Fibroblast of pulmonary artery (primary cell): Measurements from ENCODE around the gene SORCS2.

Experiments
- DNase-seq: peaks from one replicate; pipeline ENCODE4 v3.0.0-alpha.2; 2010; ENCODE audit warnings: low read depth
- H3K4me3 ChIP-seq: replicated peaks from 2 replicates; pipeline ENCODE4 v1.5.1; 2011; ENCODE audit warnings: low read depth, mild to moderate bottlenecking, control low read depth, low read length, moderate library complexity
- TF ChIP-seq, protein P1 (sequence below): IDR thresholded peaks from 2 replicates; pipeline ENCODE4 v1.5.1; 2011; ENCODE audit warnings: mild to moderate bottlenecking, control low read depth, low read length, inconsistent platforms; ENCODE audit errors: missing control alignments

The SORCS2 gene

GRCh38 chr4:7711307-7711963, 519.1 kb downstream of the SORCS2 start:
- H3K4me3 ChIP-seq = no peak overlapping the region
- no peak for DNase-seq
- TF ChIP-seq, protein P1, sequence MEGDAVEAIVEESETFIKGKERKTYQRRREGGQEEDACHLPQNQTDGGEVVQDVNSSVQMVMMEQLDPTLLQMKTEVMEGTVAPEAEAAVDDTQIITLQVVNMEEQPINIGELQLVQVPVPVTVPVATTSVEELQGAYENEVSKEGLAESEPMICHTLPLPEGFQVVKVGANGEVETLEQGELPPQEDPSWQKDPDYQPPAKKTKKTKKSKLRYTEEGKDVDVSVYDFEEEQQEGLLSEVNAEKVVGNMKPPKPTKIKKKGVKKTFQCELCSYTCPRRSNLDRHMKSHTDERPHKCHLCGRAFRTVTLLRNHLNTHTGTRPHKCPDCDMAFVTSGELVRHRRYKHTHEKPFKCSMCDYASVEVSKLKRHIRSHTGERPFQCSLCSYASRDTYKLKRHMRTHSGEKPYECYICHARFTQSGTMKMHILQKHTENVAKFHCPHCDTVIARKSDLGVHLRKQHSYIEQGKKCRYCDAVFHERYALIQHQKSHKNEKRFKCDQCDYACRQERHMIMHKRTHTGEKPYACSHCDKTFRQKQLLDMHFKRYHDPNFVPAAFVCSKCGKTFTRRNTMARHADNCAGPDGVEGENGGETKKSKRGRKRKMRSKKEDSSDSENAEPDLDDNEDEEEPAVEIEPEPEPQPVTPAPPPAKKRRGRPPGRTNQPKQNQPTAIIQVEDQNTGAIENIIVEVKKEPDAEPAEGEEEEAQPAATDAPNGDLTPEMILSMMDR = no peak

DNA sequence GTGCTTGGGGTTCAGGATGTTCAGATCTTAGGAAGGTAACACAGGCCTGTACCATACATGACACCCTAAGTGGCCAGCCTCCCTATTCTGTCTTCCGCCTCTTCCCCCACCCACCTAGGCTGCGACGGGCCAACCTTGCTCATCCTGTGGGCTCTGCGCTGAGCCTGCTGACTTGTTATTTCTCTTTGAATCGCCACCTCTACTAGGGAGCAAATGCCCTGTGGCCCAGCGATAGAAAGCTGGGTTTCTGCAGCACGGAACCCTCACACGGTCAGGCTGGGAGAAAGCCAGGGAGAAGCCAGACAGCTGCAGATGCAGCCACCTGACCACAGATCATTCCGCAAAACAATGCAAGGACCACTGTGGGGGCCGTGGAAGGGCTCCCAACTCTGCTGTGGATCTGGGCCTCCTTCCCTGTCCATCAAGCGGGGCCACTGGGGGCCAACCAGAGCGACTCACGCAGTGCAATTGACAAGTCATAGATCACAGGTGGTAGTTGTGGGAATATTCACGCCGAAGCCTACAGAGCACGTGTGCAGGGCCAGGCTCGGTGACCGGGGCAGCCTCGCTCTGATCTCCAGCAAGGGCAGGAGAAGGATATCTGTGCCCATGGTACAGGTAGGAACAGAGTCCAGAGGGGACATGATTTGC, 519.8 kb downstream of the SORCS2 start:
- no peak for DNase-seq
- TF ChIP-seq, protein P1 = no peak
- H3K4me3 ChIP-seq = no peak overlapping the region

- no peak for DNase-seq
- TF ChIP-seq, protein P1 = no peak
- H3K4me3 ChIP-seq = no peak overlapping the region
Measured at GRCh38 chr4:7713757-7714156, 521.4 kb downstream of the SORCS2 start.

GRCh38 chr4:7714176-7714575, 521.8 kb downstream of the SORCS2 start:
- TF ChIP-seq, protein P1 = no peak
- no peak for DNase-seq
- H3K4me3 ChIP-seq = no peak overlapping the region

DNA sequence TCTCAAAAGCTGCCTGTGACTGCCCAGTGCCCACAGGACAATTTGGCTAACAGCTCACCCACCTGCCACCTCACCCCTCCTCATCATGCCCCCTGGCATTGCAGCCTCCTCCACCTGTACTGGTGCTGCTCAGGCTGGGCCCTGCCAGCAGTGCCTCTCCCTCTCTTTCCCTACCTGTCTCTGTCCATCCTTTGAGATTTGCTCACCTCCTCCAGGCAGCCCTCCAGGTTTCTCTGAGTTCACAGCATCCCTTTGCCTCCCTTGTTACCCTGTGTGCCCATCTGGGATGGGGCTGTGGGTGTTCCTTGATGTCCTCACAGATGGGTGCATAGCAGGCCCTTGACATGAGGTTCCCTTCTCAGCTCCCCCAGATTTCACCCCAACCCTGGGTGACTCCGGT, 522.4 kb downstream of the SORCS2 start:
- TF ChIP-seq, protein P1 = no peak
- DNase-seq = no peak
- no peak overlapping the region for H3K4me3 ChIP-seq

DNA sequence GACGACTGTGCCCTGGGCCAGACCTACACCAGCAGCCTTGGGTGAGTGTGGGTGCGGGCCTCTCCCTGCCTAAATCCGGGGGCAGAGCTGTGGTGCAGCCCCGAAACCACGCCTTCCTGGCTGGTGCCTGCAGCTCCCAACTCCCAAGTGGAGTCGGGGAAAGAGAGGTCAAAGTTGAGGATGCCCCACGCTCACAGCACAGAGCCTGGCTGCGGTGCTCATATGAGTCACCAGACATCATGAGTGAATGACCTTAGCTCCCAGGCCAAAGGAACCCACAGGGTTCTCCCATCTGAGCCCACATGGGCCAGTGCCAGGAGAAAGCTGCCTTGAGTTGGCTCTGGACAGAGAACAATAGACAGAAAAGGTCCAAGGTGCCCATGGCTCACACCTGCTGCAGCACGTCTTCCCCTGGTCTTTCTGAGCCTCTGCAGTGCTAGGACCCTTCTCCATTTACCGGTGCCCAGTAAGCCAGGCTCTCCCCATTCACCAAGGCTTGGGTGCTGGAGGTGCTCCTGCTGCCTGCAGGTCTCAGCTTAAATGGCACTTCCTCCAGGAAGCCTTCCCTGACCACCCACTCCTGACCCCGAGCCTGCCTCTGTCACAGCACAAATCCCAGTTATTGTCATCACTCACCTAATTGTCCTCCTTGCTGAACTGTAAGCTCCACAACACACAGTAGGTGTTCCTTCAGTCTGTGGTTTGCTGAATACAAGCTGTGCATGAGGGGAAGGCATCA, 523.1 kb downstream of the SORCS2 start:
- H3K4me3 ChIP-seq = no peak overlapping the region
- TF ChIP-seq, protein P1 = no peak
- no peak for DNase-seq
